ENCODE data around the gene KLHL1. TPM values are rescaled to one million over a fixed set of nuclear protein-coding genes. Genes with fewer than 3 reads are reported as not detected.

Gene KLHL1
- total RNA-seq, 1 experiment from 2014 or later = not detected

DNA sequence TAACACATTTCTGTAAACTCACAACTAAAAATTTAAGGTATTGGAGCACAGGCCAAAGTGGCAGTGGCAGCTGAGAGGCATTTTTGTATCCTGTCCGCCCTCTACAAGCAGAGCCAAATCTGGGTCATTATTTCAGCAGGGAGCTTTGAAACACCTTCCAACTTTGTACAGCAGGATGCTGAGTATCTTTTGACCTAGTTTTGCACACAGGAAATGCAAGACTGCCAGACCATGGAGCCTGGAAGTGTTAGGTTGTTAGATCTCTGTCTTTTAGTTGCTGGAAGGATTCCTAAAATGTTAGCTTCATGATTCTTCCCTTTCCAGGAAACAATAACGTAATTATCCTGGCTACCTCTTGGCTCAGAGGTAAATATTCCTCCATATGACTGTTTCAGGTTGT is 149.2 kb downstream of the KLHL1 start:
- Histone ChIP-seq H3K27me3 (ENCODE audit: insufficient read depth, low read length) (no peaks in the 10 kb centered on the region), H3K27ac (ENCODE audit: low read depth, low read length) (no peak overlapping the region), H3K4me3 (replicated peaks in 1 of 2; ENCODE audit: low read depth in 1 of 2, low read length in 2 of 2) (no peak overlapping the region), H4K20me1 (ENCODE audit: insufficient read depth) (no peaks in the 10 kb centered on the region), H3K9ac (ENCODE audit: low read length) (no peak overlapping the region), H3K9me2 (ENCODE audit: insufficient read depth) (no peaks in the 10 kb centered on the region), H3K79me2 (ENCODE audit: insufficient read depth, low read length) (no peaks in the 10 kb centered on the region), H3K36me3 (ENCODE audit: control insufficient read depth in 1 of 2, insufficient read depth in 2 of 2, low read length in 2 of 2) (no peaks in the 10 kb centered on the region), H3K9me3 (ENCODE audit: control insufficient read depth in 1 of 2, insufficient read depth in 1 of 2, low read depth in 1 of 2, low read length in 2 of 2) (no peaks in the 10 kb centered on the region; a peak in 1 of 4 replicates), H3K4me2 (ENCODE audit: low read length) (no peak overlapping the region), H3K4me1 (ENCODE audit: control insufficient read depth in 1 of 2, insufficient read depth in 2 of 2, low read length in 2 of 2) (no peaks in the 10 kb centered on the region), H2AFZ (ENCODE audit: low read depth, low read length, poor library complexity, severe bottlenecking) (no peak overlapping the region)
- DNase-seq (ENCODE audit: low read depth, low spot score) (no peak), ATAC-seq (no peak)
- TF ChIP-seq ZNF274 (IDR thresholded peaks at IDR 0.05; ENCODE audit: low read depth, low read length) (no peak), ZFX (IDR thresholded peaks at IDR 0.05) (no peak), SRF (IDR thresholded peaks at IDR 0.05; ENCODE audit: low read depth) (no peak), JUND (IDR thresholded peaks at IDR 0.05) (no peak), EZH2 (IDR thresholded peaks at IDR 0.05) (no peak), POLR2A (IDR thresholded peaks at IDR 0.05; ENCODE audit: borderline replicate concordance, extremely low read depth, insufficient read depth, insufficient read length) (no peak), SP1 (IDR thresholded peaks at IDR 0.05; ENCODE audit: low read depth) (no peak), TCF7L2 (IDR thresholded peaks at IDR 0.05; ENCODE audit: borderline replicate concordance, extremely low read depth, insufficient read depth, insufficient read length) (no peak), FOSL1 (IDR thresholded peaks at IDR 0.05; ENCODE audit: low read depth) (no peak), YY1 (IDR thresholded peaks at IDR 0.05; ENCODE audit: extremely low read depth, insufficient replicate concordance, low read depth, low read length) (no peak), RAD21 (IDR thresholded peaks at IDR 0.05; ENCODE audit: low read depth) (no peak), POLR2AphosphoS5 (IDR thresholded peaks at IDR 0.05; ENCODE audit: low read depth, low read length) (no peak), CEBPB (IDR thresholded peaks at IDR 0.05; ENCODE audit: low read depth) (no peak)
- TF ChIP-seq, protein P1, sequence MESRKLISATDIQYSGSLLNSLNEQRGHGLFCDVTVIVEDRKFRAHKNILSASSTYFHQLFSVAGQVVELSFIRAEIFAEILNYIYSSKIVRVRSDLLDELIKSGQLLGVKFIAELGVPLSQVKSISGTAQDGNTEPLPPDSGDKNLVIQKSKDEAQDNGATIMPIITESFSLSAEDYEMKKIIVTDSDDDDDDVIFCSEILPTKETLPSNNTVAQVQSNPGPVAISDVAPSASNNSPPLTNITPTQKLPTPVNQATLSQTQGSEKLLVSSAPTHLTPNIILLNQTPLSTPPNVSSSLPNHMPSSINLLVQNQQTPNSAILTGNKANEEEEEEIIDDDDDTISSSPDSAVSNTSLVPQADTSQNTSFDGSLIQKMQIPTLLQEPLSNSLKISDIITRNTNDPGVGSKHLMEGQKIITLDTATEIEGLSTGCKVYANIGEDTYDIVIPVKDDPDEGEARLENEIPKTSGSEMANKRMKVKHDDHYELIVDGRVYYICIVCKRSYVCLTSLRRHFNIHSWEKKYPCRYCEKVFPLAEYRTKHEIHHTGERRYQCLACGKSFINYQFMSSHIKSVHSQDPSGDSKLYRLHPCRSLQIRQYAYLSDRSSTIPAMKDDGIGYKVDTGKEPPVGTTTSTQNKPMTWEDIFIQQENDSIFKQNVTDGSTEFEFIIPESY (IDR thresholded peaks at IDR 0.05; ENCODE audit: extremely low read depth, insufficient replicate concordance, low read length) = no peak
- TF ChIP-seq, protein P2, sequence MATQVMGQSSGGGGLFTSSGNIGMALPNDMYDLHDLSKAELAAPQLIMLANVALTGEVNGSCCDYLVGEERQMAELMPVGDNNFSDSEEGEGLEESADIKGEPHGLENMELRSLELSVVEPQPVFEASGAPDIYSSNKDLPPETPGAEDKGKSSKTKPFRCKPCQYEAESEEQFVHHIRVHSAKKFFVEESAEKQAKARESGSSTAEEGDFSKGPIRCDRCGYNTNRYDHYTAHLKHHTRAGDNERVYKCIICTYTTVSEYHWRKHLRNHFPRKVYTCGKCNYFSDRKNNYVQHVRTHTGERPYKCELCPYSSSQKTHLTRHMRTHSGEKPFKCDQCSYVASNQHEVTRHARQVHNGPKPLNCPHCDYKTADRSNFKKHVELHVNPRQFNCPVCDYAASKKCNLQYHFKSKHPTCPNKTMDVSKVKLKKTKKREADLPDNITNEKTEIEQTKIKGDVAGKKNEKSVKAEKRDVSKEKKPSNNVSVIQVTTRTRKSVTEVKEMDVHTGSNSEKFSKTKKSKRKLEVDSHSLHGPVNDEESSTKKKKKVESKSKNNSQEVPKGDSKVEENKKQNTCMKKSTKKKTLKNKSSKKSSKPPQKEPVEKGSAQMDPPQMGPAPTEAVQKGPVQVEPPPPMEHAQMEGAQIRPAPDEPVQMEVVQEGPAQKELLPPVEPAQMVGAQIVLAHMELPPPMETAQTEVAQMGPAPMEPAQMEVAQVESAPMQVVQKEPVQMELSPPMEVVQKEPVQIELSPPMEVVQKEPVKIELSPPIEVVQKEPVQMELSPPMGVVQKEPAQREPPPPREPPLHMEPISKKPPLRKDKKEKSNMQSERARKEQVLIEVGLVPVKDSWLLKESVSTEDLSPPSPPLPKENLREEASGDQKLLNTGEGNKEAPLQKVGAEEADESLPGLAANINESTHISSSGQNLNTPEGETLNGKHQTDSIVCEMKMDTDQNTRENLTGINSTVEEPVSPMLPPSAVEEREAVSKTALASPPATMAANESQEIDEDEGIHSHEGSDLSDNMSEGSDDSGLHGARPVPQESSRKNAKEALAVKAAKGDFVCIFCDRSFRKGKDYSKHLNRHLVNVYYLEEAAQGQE (IDR thresholded peaks at IDR 0.05; ENCODE audit: low read depth) = no peak
- TF ChIP-seq, protein P3, sequence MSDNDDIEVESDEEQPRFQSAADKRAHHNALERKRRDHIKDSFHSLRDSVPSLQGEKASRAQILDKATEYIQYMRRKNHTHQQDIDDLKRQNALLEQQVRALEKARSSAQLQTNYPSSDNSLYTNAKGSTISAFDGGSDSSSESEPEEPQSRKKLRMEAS (IDR thresholded peaks at IDR 0.05) = no peak
- TF ChIP-seq, protein P4, sequence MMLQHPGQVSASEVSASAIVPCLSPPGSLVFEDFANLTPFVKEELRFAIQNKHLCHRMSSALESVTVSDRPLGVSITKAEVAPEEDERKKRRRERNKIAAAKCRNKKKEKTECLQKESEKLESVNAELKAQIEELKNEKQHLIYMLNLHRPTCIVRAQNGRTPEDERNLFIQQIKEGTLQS (IDR thresholded peaks at IDR 0.05) = no peak
- TF ChIP-seq, protein P5, sequence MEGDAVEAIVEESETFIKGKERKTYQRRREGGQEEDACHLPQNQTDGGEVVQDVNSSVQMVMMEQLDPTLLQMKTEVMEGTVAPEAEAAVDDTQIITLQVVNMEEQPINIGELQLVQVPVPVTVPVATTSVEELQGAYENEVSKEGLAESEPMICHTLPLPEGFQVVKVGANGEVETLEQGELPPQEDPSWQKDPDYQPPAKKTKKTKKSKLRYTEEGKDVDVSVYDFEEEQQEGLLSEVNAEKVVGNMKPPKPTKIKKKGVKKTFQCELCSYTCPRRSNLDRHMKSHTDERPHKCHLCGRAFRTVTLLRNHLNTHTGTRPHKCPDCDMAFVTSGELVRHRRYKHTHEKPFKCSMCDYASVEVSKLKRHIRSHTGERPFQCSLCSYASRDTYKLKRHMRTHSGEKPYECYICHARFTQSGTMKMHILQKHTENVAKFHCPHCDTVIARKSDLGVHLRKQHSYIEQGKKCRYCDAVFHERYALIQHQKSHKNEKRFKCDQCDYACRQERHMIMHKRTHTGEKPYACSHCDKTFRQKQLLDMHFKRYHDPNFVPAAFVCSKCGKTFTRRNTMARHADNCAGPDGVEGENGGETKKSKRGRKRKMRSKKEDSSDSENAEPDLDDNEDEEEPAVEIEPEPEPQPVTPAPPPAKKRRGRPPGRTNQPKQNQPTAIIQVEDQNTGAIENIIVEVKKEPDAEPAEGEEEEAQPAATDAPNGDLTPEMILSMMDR (IDR thresholded peaks at IDR 0.05 in 2 of 3, conservative IDR thresholded peaks at IDR 0.05 in 1 of 3; ENCODE audit: borderline replicate concordance in 1 of 3, insufficient read depth in 1 of 3, low read depth in 2 of 3, low read length in 2 of 3) = no peak
- intact Hi-C loops (cut with micrococcal nuclease) = no loop called here
- BruUV-seq (replicated peaks) = no TSS peak
- ChIA-PET CTCF (no interaction called here), POLR2A (no interaction called here), RAD21 (ENCODE audit: low non-redundant PET in 1 of 2, low total read pairs in 2 of 2, uncharacterized antibody in 2 of 2, unreplicated experiment in 2 of 2) (no interaction called here)

All from HCT116 (cell line).